SK-N-SH (cell line): Measurements from ENCODE around the gene NAGK.

Source experiments
- CTCF ChIP-seq: fragments of 200-600 bp; sonication (generic); IDR thresholded peaks from 2 replicates; pipeline ENCODE4 v1.6.1; 2017; ENCODE audit warnings: antibody characterized with exemption, mild to moderate bottlenecking, moderate library complexity
- NRF1 ChIP-seq: IDR thresholded peaks from 2 replicates; pipeline ENCODE4 v1.6.1; 2012; ENCODE audit warnings: low read depth, mild to moderate bottlenecking, low read length
- PBX3 ChIP-seq: IDR thresholded peaks from 2 replicates; pipeline ENCODE4; 2012
- REST ChIP-seq: IDR thresholded peaks from 2 replicates; pipeline ENCODE4 v1.6.1; 2012; ENCODE audit warnings: mild to moderate bottlenecking, low read depth, low read length, moderate library complexity
- TAF1 ChIP-seq: IDR thresholded peaks from 2 replicates; pipeline ENCODE4 v1.6.1; 2012; ENCODE audit warnings: low read depth, mild to moderate bottlenecking, low read length, moderate library complexity, borderline replicate concordance
- YY1 ChIP-seq: IDR thresholded peaks from 2 replicates; pipeline ENCODE4 v1.4.0; 2012; ENCODE audit warnings: low read depth, mild to moderate bottlenecking

- TF ChIP-seq YY1 (no peak), CTCF (no peak), NRF1 (no peak), PBX3 (no peak), TAF1 (no peak), REST (no peak)
These were observed 57.3 kb downstream of the NAGK start for GRCh38 chr2:71125506-71126294.
